ENCODE measurements around the gene SLC2A5.

Gene SLC2A5

DNA sequence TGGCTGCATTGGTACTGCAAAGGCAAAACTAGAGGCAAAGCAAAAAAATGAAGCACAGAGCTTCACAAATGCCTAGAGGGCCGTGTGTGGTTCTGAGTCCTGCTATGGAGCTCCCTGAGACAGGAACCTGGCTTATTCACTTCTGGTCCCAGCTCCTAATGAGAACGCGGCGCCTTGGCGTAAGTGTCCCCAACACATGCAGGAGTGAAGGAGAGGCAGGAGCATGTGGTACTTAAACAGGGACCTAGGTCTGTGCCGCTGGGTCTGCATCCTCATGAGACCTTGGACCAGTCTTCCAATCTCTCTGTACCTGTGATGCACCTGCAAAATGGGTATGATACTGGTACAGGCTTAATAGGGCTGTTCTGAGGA is 28.8 kb downstream of the SLC2A5 start:
- TF ChIP-seq, protein P1, sequence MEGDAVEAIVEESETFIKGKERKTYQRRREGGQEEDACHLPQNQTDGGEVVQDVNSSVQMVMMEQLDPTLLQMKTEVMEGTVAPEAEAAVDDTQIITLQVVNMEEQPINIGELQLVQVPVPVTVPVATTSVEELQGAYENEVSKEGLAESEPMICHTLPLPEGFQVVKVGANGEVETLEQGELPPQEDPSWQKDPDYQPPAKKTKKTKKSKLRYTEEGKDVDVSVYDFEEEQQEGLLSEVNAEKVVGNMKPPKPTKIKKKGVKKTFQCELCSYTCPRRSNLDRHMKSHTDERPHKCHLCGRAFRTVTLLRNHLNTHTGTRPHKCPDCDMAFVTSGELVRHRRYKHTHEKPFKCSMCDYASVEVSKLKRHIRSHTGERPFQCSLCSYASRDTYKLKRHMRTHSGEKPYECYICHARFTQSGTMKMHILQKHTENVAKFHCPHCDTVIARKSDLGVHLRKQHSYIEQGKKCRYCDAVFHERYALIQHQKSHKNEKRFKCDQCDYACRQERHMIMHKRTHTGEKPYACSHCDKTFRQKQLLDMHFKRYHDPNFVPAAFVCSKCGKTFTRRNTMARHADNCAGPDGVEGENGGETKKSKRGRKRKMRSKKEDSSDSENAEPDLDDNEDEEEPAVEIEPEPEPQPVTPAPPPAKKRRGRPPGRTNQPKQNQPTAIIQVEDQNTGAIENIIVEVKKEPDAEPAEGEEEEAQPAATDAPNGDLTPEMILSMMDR (conservative IDR thresholded peaks at IDR 0.05; ENCODE audit: low read depth): no peak
- CTCF ChIA-PET: no interaction called here
- no peak overlapping the region for H3K27ac ChIP-seq
- no peak for DNase-seq (ENCODE audit: low spot score)
- POLR2A ChIA-PET (ENCODE audit: low non-redundant PET): no interaction called here

DNA sequence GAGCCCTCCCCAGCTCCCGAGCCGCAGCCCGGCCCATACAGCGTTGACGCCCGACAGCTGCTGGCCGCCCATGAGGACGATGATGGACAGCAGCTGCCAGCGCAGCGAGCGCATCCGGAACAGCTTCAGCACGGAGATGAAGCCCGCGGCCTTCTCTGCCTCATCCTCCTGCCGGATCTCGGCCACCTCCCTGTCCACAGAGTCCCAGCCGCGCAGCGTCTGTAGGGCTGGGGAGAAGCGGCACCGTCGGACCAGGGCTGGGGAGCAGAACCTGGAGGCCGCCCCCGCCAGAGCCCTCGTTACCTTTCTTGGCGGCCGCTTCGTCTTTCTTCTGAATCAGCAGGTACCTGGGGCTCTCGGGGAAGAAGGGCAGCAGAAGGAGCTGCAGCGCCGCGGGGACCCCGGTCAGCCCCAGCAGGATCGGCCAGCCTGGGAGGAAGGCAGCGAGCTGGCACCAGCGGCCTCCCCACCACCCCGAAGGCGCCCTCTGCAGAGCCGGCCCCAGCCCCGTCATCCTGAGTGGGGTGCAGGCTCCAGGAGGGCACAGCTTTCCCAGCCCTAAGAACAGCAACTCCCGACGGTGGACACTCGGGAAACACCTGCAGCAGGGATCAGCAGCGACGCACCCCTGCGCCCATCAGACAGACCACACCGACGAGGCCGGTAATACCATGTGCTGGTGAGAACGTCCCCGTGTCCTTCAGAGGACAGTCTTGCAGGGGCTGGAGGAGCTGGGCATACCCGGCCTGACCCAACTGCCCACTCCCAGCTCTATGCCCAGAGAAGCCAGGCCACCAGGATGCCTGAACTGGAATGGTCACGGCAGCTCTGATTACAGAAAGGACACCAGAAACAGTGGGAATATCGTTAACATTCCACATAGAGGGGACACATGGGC is 29.4 kb downstream of the SLC2A5 start:
- no peak overlapping the region for H3K27ac ChIP-seq
- ChIA-PET CTCF (interaction anchor here (0.7 kb wide), 1 partner anchor 19 kb away, joined by 5 read pairs; no protein-coding TSS in a partner anchor), POLR2A (ENCODE audit: low non-redundant PET) (no interaction called here)
- TF ChIP-seq, protein P1 (conservative IDR thresholded peaks at IDR 0.05; ENCODE audit: low read depth): no peak
- no peak for DNase-seq (ENCODE audit: low spot score)

DNA sequence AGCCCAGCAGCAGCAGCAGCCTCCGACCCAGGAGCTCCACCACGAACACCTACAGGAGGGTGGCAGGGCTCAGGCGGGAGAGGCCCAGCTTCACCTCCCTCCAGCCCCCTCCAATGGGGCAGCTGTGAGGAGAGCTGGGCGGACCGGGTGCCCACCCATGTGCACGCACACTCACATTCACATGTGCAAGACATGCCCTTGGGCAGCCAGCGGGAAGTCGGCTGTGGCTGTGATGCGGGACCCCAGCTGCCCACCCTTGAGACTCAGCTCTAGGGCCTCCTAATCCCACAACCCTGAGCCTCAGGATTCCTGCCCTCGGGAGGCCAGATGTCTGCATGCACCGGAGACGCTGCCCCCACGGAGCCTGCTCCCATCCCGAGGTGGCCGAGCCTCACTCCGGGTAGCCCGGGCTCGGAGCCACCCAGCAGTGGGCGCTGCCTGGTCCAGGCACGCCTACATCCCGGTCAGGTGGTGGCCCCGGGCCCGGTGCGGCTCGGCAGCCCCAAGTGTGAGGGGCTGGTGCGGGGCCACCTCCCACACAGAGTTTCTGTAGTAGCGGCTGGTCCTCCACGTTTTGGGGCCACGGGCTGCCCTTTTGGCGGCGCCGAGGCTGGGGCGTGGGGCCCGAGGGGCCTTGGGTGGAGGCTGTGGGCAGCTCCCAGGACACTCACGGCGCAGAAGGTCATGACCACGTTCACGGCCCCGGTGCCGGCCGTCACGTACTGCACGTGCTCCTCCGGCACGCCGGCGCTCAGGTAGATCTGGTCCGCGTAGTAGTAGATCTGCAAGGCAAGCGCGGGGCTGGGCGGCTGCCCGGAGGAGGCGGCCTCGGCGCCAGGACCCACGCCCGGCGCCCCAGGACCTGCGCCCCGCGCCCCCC is 30.3 kb downstream of the SLC2A5 start:
- CTCF ChIA-PET: no interaction called here
- POLR2A ChIA-PET (ENCODE audit: low non-redundant PET): no interaction called here
- no peak for DNase-seq (ENCODE audit: low spot score)
- no peak overlapping the region for H3K27ac ChIP-seq
- TF ChIP-seq, protein P1 (conservative IDR thresholded peaks at IDR 0.05; ENCODE audit: low read depth): no peak

GRCh38 chr1:9038338-9038650 is 31.1 kb downstream of the SLC2A5 start:
- TF ChIP-seq, protein P1 (conservative IDR thresholded peaks at IDR 0.05; ENCODE audit: low read depth): no peak
- CTCF ChIA-PET: no interaction called here

DNA sequence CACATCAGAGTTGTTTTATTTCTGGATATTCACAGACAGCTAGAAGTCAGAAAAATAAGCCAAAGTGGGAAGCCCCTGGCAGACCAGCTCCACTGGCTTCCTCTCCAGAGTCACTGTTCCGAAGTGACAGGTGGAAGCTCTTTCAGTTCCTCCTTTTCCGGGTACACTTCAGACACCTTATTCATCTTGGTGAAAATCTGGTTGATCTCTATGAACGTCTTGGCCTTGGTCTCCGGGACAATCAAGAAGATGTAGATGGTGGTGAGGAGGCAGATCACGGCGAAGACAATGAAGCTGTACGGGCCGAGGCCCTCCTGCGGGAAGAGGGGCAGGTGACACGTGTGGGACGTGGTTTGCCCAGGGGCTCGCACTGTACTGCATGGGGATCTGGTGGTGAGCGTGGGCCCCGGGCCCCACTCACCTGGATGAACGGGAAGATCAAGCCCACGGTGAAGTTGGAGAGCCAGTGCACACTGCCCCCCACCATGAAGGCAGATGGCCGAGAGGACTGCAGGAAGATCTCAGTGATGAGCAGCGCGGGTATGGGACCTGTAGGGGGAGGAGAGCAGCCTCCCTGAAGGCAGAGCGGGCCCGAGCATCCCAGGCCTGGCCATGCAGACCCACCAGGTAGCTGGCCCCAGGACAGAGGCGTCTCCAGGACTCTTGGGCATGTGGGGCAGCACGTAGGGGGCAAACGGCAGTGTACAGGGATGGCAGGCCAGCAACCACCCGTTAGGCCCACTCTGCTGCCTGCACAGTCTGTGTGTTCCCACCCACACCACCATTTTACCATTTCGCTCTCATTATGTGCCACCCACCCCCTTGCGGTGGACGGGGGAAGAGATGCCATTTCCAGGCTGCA is 31.7 kb downstream of the SLC2A5 start:
- POLR2A ChIA-PET (ENCODE audit: low non-redundant PET): no interaction called here
- no peak overlapping the region for H3K27ac ChIP-seq
- TF ChIP-seq, protein P1 (conservative IDR thresholded peaks at IDR 0.05; ENCODE audit: low read depth): no peak
- no peak for DNase-seq (ENCODE audit: low spot score)
- CTCF ChIA-PET: interaction anchor here (0.6 kb wide), 1 partner anchor 120 kb away, joined by 4 read pairs; no protein-coding TSS in a partner anchor

More at GRCh38 chr1:9038338-9038650, 31.1 kb downstream of the SLC2A5 start:
- POLR2A ChIA-PET (ENCODE audit: low non-redundant PET): no interaction called here
- H3K27ac ChIP-seq: no peak overlapping the region
- DNase-seq (ENCODE audit: low spot score): peak; percentile 21

DNA sequence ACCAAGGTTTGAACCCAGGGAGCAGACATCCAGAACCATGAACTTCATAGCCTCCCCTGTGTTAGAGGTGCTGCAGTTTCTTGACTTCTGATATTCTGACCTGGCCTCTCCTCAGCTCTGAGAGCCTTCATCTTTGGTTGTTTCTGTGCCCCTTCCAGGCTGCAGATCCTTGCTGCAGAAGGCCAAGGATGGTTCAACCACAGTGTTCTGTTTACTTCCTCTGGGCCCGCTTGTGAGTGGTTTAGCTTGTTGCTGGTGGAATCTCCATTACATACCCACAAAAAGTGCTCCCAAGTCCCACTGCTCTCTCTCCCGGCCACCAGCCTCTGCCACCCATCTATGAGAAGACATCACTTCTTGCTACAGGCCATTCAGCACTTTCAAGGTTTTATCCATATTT is 34.2 kb downstream of the SLC2A5 start:
- TF ChIP-seq, protein P1 (conservative IDR thresholded peaks at IDR 0.05; ENCODE audit: low read depth): no peak
- POLR2A ChIA-PET (ENCODE audit: low non-redundant PET): no interaction called here
- no peak for DNase-seq (ENCODE audit: low spot score)
- CTCF ChIA-PET: no interaction called here
- no peak overlapping the region for H3K27ac ChIP-seq
